Right lobe of liver (tissue), 6 donors: ENCODE results near the gene MBD6. TPM values are rescaled to one million over a fixed set of nuclear protein-coding genes. Genes with fewer than 3 reads are reported as not detected.

ENCODE experiments used
- ATAC-seq, 4 donors: fragments of 200-7000 bp; cut with Tn5 transposase; one replicate each; pipeline ENCODE4 v1.9.1; 2020; ENCODE audit warnings: mild to moderate bottlenecking in 4 of 4, moderate library complexity in 4 of 4
- DNase-seq, 3 donors: peaks; one replicate each; pipeline ENCODE4 v3.0.0-alpha.2; 2020
- H3K27ac ChIP-seq, 3 donors: fragments of 200-600 bp; one replicate each; pipeline ENCODE4 v1.8.0; 2022
- H3K27me3 ChIP-seq, 2 donors: fragments of 200-600 bp; one replicate each; pipeline ENCODE4 v1.8.0; 2022
- H3K36me3 ChIP-seq, 4 donors: fragments of 200-600 bp; sonication (generic) in 1 of 4; one replicate each; pipeline versions ENCODE4 v1.5.1 to v1.8.0; 2017 to 2022; ENCODE audit warnings: control low read depth in 1 of 4
- H3K4me1 ChIP-seq, 4 donors: fragments of 200-600 bp; sonication (generic) in 1 of 4; one replicate each; pipeline versions ENCODE4 v1.5.1 to v1.8.0; 2017 to 2022; ENCODE audit warnings: control low read depth in 1 of 4
- H3K4me3 ChIP-seq, 3 donors: fragments of 200-600 bp; one replicate each; pipeline ENCODE4 v1.8.0; 2022
- H3K9me3 ChIP-seq, 4 donors: fragments of 200-600 bp; sonication (generic) in 1 of 4; one replicate each; pipeline versions ENCODE4 v1.5.1 to v1.8.0; 2017 to 2022; ENCODE audit warnings: control low read depth in 1 of 4
- POLR2A ChIP-seq: fragments of 450-650 bp; IDR thresholded peaks from one replicate; pipeline ENCODE4 v1.6.1; 2017; ENCODE audit warnings: antibody characterized with exemption, mild to moderate bottlenecking
- WGBS: methylation state at CpG from one replicate; pipeline ENCODE4 v1.1.6; 2018; ENCODE audit warnings: low coverage, low lambda C conversion rate; ENCODE audit not compliant: insufficient coverage; ENCODE audit errors: missing lambda C conversion rate; 5-methylcytosine and 5-hydroxymethylcytosine counted together
- intact Hi-C, 2 donors: fragments of 100-400 bp; cut with DNase I; formaldehyde crosslinking; loops; one replicate each; pipeline versions ENCODE4 v1.11.2 to v1.14.1; 2022
- total RNA-seq, 6 experiments: library from RNA; depleted of rRNA in 2 of 6; stranded (reverse); fragments of >200 nt in 2 of 6; fragmentation: NEBNext Ultra II Directional in 3 of 6; extraction: Animal tissue kit (Norgen Biotek cat#: 25700) in 3 of 6; gene quantifications; one replicate each; pipeline versions ENCODE4 v1.1.0 to v1.2.4, GENCODE V29; 2016 to 2023
- TF ChIP-seq, protein P1 (sequence below), 4 donors: fragments of 200-600 bp in 3 of 4; fragments of 450-650 bp in 1 of 4; IDR thresholded peaks; one replicate each; pipeline versions ENCODE4 v1.5.1 to v1.8.0; 2016 to 2022; ENCODE audit warnings: antibody characterized with exemption in 4 of 4, mild to moderate bottlenecking in 2 of 4
- donor health status: DM: no; HTN: yes; CAD: no.
- donor health status: DM: no; HTN: no; CAD: no.
- donor health status: DM: no; HTN: no; CAD: no.
- donor health status: DM: no; HTN: yes; CAD: no.
- donor health status: DM: no; HTN: yes; CAD: no.

MBD6 gene
- total RNA-seq, 6 experiments from 2014 or later = 7.4 to 61.1 (median 39.3) TPM

DNA sequence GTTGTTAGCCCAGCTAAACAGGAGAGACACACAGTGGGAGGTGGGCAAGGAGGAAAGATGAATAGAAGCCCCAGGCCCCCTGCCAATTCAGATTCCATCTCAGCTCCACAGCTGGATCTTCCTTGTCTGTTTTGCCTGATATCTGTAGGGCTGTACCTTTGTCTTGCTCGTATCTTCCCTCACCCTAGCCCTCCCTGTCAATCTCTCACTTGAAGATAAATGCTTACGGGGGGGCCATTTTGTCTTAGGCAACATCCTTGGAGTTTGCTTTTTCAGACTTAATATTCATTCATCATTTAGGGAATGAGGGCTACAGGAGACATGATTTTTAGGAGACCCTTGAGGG is 29.7 kb downstream of the MBD6 start:
- peaks cover 0 to 13% of the 10 kb centered on the region in 2 donors for H3K27me3 ChIP-seq
- intact Hi-C loops = no loop called here
- ATAC-seq = no peak
- no peak for TF ChIP-seq POLR2A
- TF ChIP-seq, protein P1, sequence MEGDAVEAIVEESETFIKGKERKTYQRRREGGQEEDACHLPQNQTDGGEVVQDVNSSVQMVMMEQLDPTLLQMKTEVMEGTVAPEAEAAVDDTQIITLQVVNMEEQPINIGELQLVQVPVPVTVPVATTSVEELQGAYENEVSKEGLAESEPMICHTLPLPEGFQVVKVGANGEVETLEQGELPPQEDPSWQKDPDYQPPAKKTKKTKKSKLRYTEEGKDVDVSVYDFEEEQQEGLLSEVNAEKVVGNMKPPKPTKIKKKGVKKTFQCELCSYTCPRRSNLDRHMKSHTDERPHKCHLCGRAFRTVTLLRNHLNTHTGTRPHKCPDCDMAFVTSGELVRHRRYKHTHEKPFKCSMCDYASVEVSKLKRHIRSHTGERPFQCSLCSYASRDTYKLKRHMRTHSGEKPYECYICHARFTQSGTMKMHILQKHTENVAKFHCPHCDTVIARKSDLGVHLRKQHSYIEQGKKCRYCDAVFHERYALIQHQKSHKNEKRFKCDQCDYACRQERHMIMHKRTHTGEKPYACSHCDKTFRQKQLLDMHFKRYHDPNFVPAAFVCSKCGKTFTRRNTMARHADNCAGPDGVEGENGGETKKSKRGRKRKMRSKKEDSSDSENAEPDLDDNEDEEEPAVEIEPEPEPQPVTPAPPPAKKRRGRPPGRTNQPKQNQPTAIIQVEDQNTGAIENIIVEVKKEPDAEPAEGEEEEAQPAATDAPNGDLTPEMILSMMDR (IDR thresholded peaks at IDR 0.05) = no peak
- 55% methylated on average over 2 of the region's 2 CpGs for WGBS
- H3K4me3 ChIP-seq = no peak overlapping the region
- no peaks in the 10 kb centered on the region for H3K36me3 ChIP-seq
- no peaks in the 10 kb centered on the region for H3K9me3 ChIP-seq
- DNase-seq = no peak
- H3K4me1 ChIP-seq = no peaks in the 10 kb centered on the region
- H3K27ac ChIP-seq = no peak overlapping the region

DNA sequence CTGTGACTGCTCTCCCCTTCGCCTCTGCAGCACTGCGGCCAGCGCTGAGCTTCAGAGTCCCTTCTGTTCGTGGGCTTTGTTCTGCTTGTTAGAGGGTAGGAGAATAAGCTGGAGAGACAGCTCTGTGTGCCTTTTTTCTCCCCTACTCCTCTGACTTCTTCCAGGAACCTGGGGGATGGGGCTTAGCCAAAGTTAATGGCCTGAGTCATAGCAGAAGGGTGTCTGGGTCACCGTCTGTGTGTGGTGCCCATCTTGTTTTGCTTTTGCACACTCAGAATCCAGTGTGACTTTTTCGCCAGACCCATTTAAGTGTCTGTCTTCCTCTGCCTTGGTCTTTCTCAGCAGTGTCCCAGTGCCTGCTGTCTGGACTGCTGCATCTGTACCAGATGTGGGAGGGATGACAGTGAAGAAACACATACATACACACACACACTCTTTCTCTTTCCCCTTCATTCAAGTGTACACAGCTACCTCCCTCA is 30.2 kb downstream of the MBD6 start:
- ATAC-seq (no peak), DNase-seq (no peak)

DNA sequence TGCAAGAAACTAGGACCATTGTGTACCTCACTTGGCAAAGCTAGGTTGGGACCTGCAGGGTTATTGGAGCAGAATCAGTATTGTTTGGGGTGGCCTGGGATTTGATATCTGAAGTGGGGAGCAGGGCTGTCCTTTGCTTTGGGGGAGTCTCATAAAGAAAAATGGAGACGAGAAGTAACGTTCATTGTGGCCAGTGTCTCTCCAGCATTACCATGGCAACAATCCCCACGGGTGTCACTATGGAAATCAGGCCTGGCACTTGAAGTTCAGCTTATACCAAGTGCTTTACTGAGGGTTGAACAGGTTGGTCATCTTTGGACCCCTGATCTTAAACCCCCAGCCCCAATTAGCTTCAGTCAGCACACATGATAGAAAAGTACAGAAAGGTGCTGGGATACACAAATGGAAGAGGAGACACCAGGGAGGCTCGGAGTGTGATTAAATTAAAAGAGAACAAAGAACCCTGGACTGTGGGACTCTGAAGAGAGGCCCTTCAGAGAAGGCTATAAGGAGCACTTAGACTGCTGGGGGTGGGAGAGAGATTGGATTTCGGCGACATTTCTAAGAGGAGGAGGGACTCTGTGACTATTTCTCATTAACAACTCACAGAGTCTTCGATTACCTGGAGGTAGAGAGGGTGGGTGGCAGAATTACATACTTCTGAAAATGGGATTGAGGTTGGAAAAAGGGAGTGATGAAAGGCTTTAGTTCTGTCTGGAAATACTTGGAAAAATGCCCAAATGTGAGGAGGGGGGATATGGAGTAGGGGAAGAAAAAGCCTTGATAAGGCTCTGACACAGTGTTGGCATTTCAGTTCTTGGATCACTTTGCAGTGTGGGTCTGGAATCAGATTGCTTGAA is 30.9 kb downstream of the MBD6 start:
- intact Hi-C loops = no loop called here
- Histone ChIP-seq H3K4me3 (no peak overlapping the region), H3K27me3 (peaks cover 0 to 12% of the 10 kb centered on the region in 2 donors), H3K27ac (no peak overlapping the region), H3K9me3 (no peaks in the 10 kb centered on the region), H3K4me1 (no peaks in the 10 kb centered on the region), H3K36me3 (no peaks in the 10 kb centered on the region)
- DNase-seq = no peak
- 67% methylated on average over 6 of the region's 7 CpGs for WGBS
- TF ChIP-seq, protein P1 (IDR thresholded peaks at IDR 0.05) = no peak
- TF ChIP-seq POLR2A = no peak
- no peak for ATAC-seq

More for the DNA sequence above, 30.2 kb downstream of the MBD6 start:
- no peak overlapping the region for H3K27ac ChIP-seq
- no peak for TF ChIP-seq POLR2A
- TF ChIP-seq, protein P1 (IDR thresholded peaks at IDR 0.05) = no peak
- intact Hi-C loops = no loop called here
- WGBS = 53% methylated on average over 5 of the region's 6 CpGs
- no peak overlapping the region for H3K4me3 ChIP-seq
- H3K27me3 ChIP-seq = peaks cover 0 to 13% of the 10 kb centered on the region in 2 donors
- H3K4me1 ChIP-seq = no peaks in the 10 kb centered on the region
- no peaks in the 10 kb centered on the region for H3K36me3 ChIP-seq
- H3K9me3 ChIP-seq = no peaks in the 10 kb centered on the region

DNA sequence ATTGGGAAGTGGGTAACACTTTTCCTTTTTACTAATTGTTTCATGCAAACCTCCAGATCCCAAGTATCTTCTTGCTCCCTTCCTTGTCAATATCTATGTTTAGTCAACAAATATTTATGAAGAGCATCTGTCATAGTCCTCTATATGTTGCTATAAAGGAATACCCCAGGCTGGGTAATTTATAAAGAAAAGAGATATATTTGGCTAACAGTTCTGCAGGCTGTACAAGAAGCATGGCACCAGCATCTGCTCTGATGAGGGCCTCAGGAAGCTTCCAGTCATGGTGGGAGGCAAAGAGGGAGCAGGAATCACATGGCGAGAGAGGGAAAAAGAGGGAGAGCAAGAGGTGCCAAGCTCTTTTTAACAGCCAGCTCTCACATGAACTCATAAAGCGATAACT is 31.8 kb downstream of the MBD6 start:
- no peak for ATAC-seq
- 80% methylated on average over 1 of the region's 2 CpGs for WGBS
- intact Hi-C loops = no loop called here

More for the DNA sequence above, 31.8 kb downstream of the MBD6 start:
- no peaks in the 10 kb centered on the region for H3K4me1 ChIP-seq
- peaks cover 0 to 10% of the 10 kb centered on the region in 2 donors for H3K27me3 ChIP-seq
- H3K36me3 ChIP-seq = no peaks in the 10 kb centered on the region
- no peak for DNase-seq
- no peaks in the 10 kb centered on the region for H3K9me3 ChIP-seq
- no peak overlapping the region for H3K27ac ChIP-seq
- TF ChIP-seq, protein P1 (IDR thresholded peaks at IDR 0.05) = no peak
- TF ChIP-seq POLR2A = no peak
- no peak overlapping the region for H3K4me3 ChIP-seq
